Smooth muscle cell of the coronary artery (primary cell): ENCODE data around the gene ABHD10. TPM values are rescaled to one million over a fixed set of nuclear protein-coding genes. Genes with fewer than 3 reads are reported as not detected.

Experiments
- total RNA-seq: library from RNA; depleted of rRNA; stranded (reverse); fragments of >200 nt; gene quantifications from 2 replicates; pipeline ENCODE4 v1.2.3, GENCODE V29; 2014; ENCODE audit warnings: low replicate concordance

Gene ABHD10
- 36.5 and 39.4 TPM in 2 replicates for total RNA-seq

GRCh38 chr3:111978583-111979433 is at the start of gene ABHD10:
Gene ABHD10 (plus strand): TSS chr3:111979026. CDS start chr3:111979062, 36 bp downstream.

GRCh38 chr3:111998636-111999483 is 20.0 kb downstream of the ABHD10 start, which contains the start of gene TAGLN3:
Gene TAGLN3 (plus strand): TSS chr3:111998922. CDS start chr3:111999423, 501 bp downstream.

GRCh38 chr3:112034436-112034835 is 55.6 kb downstream of the ABHD10 start, which contains the start of gene TMPRSS7:
Gene TMPRSS7 (plus strand): TSS chr3:112034736. CDS start chr3:112034846, 110 bp downstream.

Other genes with a start within 250 kb of the ABHD10 start
- gene PHLDB2, start 119.8 kb upstream of the ABHD10 start, total RNA-seq = 48.1 and 67.3 TPM in 2 replicates
- 0.38 TPM in 1 of 2 replicates, not detected in the other for gene TAGLN3, start 19.9 kb downstream of the ABHD10 start, total RNA-seq
- gene TMPRSS7, start 55.7 kb downstream of the ABHD10 start, total RNA-seq = 0.08 TPM in 1 of 2 replicates, not detected in the other
- 1.2 and 6.2 TPM in 2 replicates for gene C3orf52, start 107.4 kb downstream of the ABHD10 start, total RNA-seq
- gene GCSAM, start 154.2 kb downstream of the ABHD10 start, total RNA-seq = not detected in 2 replicates